Right cardiac atrium (tissue), 5 donors: ENCODE data around the gene LDLRAD2. TPM values are rescaled to one million over a fixed set of nuclear protein-coding genes. Genes with fewer than 3 reads are reported as not detected.

Experiments used
- ATAC-seq, 2 donors: fragments of 200-7000 bp; cut with Tn5 transposase; one replicate each; pipeline versions ENCODE4 v1.8.0 to v1.9.1; 2020; ENCODE audit warnings: moderate library complexity in 2 of 2, mild to moderate bottlenecking in 1 of 2
- DNase-seq, 3 donors: peaks; one replicate each; pipeline ENCODE4 v3.0.0-alpha.2; 2020
- H3K27ac ChIP-seq: one replicate; pipeline ENCODE4 v1.5.1; 2013; ENCODE audit warnings: mild to moderate bottlenecking, low read length, control low read depth, moderate library complexity
- H3K27me3 ChIP-seq: one replicate; pipeline ENCODE4 v1.6.1; 2013; ENCODE audit not compliant: control insufficient read depth, insufficient read depth
- H3K4me1 ChIP-seq: one replicate; pipeline ENCODE4 v1.6.1; 2013; ENCODE audit warnings: low read length; ENCODE audit not compliant: control insufficient read depth, insufficient read depth
- H3K4me3 ChIP-seq: one replicate; pipeline ENCODE4 v1.5.1; 2013; ENCODE audit warnings: low read length, control low read depth
- H3K9me3 ChIP-seq: one replicate; pipeline ENCODE4 v1.6.1; 2013; ENCODE audit warnings: low read length; ENCODE audit not compliant: control insufficient read depth
- WGBS: extraction: QIAGEN DNeasy Blood & Tissue Kit; methylation state at CpG from one replicate; pipeline ENCODE4 v1.1.7; 2013; 5-methylcytosine and 5-hydroxymethylcytosine counted together
- intact Hi-C, 4 donors: fragments of 100-400 bp; cut with DNase I; formaldehyde crosslinking; loops; one replicate each; pipeline versions ENCODE4 v1.11.0 to v1.14.0; 2022 to 2023
- polyA plus RNA-seq: library from polyadenylated mRNA; stranded (reverse); fragments of 200-250 nt; gene quantifications from one replicate; pipeline ENCODE4 v1.2.3, GENCODE V29; 2013
- total RNA-seq, 4 donors: library from RNA; stranded (reverse); fragmentation: NEBNext Ultra II Directional; extraction: Animal tissue kit (Norgen Biotek cat#: 25700); gene quantifications; one replicate each; pipeline ENCODE4 v1.2.1, GENCODE V29; 2021
- donor health status: healthy with polysubstance abuse.
- donor health status: DM: no; HTN: yes; CAD: no.
- donor health status: DM: no; HTN: no; CAD: no.
- donor health status: DM: no; HTN: yes; CAD: no; lungs with severe emphysema.
- donor health status: DM: yes; HTN: yes; CAD: no.

LDLRAD2 gene
- total and polyA plus RNA-seq, 5 donors = 0.06 to 4.7 (median 0.23) TPM; not detected in 2

DNA sequence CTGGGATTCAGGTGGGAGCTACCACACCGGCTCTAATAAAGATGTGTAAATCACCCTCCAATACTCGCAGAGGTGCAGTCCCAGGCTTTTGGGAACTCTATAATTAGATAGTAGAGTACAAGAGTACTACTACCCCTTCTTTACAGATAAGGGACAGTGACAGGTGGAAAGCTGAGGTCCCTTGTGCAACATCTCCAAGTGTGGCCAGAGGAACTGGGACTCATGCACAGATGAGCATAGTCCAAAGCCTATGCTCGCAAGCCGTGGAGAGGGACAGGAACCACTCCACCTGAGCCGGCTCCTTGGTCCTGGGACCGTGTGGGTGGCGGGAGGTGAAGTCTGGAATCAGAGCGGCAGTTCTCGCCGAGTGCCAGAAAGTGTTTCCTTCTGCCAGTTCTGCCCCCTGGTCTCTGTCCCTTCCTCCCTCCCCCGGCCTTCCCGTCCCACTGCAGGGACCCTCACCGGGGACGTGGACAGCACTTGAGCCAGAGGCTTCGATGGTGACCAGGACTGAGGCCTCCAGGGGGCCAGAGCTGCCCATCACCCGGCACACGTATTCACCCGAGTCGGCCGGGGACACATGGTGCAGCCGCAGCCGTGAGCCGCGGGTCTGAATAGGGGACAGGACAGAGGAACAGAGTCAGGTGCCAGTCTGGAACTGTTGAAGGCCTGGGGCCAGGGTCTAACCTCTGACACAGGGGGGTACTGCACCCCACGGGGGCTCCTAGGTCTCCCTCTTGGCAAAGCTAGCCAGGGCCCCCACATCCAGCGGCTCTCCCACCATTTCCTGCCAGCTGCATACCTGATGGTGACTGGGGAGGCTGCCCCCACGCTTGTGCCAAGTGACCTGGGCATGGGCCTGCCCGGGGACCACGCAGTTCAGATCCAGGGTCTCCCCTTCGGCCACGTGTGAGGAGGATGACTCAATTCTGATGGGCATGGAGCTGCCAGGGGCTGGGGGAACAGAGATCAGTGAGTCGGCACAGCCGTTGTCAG, 33.9 kb downstream of the LDLRAD2 start:
- no peaks in the 10 kb centered on the region for H3K27me3 ChIP-seq
- DNase-seq (peak in 1 of 3 donors; percentile 58), ATAC-seq (peak in 1 of 2 donors; percentile 1)
- WGBS = 88% methylated on average over 33 of the region's 33 CpGs
- intact Hi-C loops = no loop called here
- no peak overlapping the region for H3K4me3 ChIP-seq
- H3K27ac ChIP-seq = no peak overlapping the region
- no peaks in the 10 kb centered on the region for H3K4me1 ChIP-seq
- H3K9me3 ChIP-seq = no peaks in the 10 kb centered on the region

DNA sequence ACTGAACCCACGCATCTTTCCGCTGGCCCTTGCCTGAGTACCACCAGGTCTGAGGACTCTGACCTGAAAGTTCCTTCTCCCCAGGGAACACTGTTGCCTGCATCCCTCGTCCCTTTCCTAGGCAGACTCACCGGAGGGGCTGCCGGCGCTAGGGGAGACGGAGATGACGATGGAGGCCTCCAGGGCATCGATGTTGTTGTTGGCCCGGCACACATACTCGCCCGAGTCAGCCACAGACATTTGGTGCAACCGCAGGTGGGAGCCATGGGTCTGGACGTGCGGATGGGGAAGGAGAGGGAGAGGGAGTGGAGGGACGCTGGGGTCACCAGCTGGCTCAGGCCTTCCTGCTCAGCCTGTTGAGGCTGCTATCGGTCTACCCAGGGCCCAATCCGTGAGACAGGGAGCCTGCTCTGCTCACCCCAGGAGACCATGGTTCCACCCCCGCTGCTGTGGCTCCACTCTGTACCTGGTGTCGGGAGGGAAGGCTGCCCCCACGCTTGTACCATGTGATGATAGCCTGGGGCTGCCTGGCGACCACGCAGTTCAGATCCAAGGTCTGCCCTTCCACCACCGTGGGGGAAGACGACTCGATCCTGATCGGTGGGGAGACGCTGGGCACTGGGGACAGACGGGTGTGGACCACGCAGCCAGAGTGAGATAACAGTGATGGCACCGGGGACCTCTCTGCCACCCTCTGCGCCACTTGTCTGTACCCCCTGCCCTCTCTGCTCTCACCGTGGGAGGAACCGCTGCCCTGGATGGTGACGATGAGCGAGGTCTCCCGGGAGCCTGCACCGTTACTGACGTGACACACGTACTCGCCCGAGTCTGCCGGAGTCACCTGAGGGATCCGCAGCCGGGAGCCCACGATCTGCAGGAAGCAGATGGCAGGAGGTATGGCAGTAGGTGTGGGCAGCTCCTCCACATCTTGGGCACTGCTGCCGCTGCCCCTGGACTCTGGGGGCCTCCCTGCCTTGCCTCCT, 35.4 kb downstream of the LDLRAD2 start:
- DNase-seq (peak in 1 of 3 donors; percentile 44), ATAC-seq (peak in 1 of 2 donors; percentile 1)
- Histone ChIP-seq H3K27me3 (no peaks in the 10 kb centered on the region), H3K27ac (no peak overlapping the region), H3K4me3 (no peak overlapping the region), H3K4me1 (no peaks in the 10 kb centered on the region), H3K9me3 (no peaks in the 10 kb centered on the region)
- intact Hi-C loops = no loop called here
- 83% methylated on average over 47 of the region's 47 CpGs for WGBS

DNA sequence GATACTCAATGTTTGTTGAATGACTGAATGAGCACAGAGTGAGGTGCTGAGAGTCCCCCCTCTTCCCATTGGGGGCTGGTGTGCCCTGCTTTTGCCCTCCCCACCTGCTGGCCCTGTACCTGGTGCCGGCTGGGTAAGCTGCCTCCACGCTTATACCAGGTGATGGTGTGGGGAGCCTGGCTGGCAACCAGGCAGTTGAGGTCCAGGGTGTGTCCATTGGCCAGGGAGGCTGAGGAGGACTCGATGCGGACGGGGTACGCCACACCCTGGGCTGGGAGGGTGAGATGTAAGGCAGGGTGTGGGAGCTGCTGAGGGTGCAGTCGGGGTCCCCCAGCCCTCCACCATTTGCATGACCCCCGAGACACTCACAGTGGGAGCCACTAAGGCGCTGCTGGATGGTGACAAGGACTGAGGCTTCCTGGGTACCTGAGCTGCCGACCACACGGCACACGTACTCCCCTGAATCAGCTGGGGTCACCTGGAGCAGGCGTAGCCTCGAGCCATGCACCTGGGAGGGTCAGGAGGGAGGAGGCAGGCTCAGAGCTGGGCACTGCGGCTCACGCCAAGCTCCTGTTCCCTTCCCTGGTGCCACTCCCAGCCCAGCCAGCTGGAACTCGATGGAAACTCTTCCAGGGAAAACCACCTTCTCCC, 36.6 kb downstream of the LDLRAD2 start:
- H3K27me3 ChIP-seq = no peaks in the 10 kb centered on the region
- ATAC-seq (peak in 1 of 2 donors; percentile 4), DNase-seq (peak in 1 of 3 donors; percentile 31)
- no peaks in the 10 kb centered on the region for H3K9me3 ChIP-seq
- H3K4me3 ChIP-seq = no peak overlapping the region
- no peak overlapping the region for H3K27ac ChIP-seq
- no peaks in the 10 kb centered on the region for H3K4me1 ChIP-seq
- intact Hi-C loops = no loop called here
- 93% methylated on average over 17 of the region's 17 CpGs for WGBS

DNA sequence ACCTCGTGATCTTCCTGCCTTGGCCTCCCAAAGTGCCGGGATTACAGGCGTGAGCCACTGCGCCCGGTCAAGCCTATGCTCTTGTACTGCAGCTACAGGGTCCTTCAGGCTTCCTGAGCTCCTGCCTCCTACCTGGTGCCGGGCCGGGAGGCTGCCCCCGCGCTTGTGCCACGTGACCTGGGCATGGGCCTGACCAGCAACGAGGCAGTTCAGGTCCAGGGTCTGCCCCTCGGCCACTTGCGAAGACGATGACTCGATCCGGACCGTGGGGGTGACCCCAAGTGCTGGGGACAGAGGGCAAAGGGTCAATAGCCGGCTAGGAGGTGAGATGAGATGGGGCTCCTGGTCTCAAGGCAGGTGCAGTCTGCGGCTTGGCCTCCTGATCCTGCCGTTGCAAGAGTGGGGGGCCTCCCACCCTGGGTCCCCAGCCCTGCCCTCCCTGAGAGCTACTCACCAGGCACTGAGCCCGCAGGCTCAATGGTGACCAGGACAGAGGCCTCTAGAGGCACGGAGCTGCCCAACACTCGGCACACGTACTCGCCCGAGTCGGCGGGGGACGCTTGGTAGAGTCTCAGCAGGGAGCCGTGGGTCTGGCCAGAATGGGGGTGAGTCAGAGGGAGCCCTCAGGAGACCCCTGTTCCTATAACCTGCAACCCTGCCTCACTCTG, 38.0 kb downstream of the LDLRAD2 start:
- 90% methylated on average over 30 of the region's 30 CpGs for WGBS
- no peaks in the 10 kb centered on the region for H3K27me3 ChIP-seq
- H3K9me3 ChIP-seq = no peaks in the 10 kb centered on the region
- no peak overlapping the region for H3K4me3 ChIP-seq
- no peaks in the 10 kb centered on the region for H3K4me1 ChIP-seq
- H3K27ac ChIP-seq = no peak overlapping the region
- no peak for ATAC-seq
- DNase-seq = peak in 1 of 3 donors; percentile 54
- intact Hi-C loops = no loop called here

DNA sequence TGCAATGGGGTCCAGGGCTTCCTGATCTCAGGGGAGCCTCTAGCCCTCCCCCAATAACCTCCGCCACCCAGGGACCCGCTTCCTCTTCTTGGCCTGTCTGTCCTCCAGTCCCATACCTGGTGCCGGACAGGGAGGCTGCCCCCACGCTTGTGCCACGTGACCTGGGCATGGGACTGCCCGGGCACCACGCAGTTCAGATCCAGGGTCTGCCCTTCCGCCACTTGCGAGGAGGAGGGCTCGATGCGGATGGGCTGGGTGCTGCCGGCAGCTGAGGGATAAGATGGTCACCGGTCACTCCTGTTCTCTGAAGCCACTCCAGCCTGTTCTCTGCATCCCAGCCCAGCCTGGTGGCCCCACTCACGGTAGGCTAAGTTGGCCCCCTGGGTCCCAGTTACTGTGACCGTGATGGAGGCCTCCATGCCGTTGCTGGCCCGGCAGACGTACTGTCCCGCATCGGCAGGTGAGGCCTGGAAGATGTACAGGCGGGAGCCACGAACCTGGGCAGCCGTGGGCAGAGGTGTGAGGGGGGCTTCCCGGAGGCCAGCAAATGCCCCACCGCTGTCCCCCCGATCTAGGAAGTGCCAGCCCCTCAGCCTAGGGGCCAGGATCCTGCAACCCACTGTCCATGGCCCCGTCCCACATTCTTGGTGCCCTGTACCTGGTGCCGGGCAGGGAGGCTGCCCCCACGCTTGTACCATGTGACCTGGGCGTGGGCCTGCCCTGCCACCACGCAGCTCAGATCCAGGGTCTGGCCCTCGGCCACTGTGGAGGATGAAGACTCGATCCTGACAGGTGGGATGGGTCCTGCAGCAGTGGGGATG, 39.6 kb downstream of the LDLRAD2 start:
- H3K9me3 ChIP-seq = no peaks in the 10 kb centered on the region
- no peaks in the 10 kb centered on the region for H3K4me1 ChIP-seq
- intact Hi-C loops = no loop called here
- WGBS = 91% methylated on average over 33 of the region's 33 CpGs
- no peaks in the 10 kb centered on the region for H3K27me3 ChIP-seq
- H3K27ac ChIP-seq = no peak overlapping the region
- no peak overlapping the region for H3K4me3 ChIP-seq
- ATAC-seq (no peak), DNase-seq (peak in 1 of 3 donors; percentile 57)

DNA sequence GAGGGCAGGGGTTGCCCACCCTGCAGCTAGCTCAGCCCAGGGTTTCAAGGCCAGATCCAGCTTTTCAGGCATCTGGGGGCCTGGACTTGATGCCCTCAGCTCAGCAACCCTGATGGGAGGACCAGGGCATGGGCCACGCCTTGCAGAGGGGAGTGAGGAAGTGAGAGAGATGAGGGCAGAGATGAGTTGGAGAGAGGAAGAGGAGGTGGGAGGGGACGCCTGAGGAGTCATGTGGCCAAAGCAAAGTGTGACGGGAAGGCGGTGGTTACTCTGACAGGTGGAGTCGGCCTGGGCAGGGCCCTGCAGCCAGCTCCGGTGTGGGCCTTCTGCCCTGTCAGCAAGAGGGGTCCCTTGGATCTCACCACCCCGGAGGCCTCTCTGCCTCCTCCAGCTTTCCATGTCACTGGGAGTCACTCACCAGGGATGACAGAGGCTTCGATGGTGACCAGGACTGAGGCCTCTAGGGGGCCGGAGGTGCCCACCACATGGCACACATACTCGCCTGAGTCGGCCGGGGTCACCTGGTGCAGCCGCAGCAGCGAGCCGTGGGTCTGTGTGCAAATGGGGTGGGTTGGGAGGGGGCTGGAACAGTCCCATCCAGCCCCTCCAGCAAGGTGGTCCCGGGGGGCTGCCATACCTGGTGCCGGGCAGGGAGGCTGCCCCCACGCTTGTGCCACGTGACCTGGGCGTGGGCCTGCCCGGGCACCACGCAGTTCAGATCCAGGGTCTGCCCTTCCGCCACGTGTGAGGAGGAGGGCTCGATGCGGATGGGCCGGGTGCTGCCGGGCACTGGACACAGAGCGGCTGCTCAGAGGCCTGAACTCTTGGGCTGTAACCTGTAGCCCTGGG, 40.4 kb downstream of the LDLRAD2 start:
- Histone ChIP-seq H3K27ac (no peak overlapping the region), H3K4me3 (no peak overlapping the region), H3K27me3 (no peaks in the 10 kb centered on the region), H3K4me1 (no peaks in the 10 kb centered on the region), H3K9me3 (no peaks in the 10 kb centered on the region)
- intact Hi-C loops = no loop called here
- 89% methylated on average over 29 of the region's 29 CpGs for WGBS
- ATAC-seq = no peak
- peak in 1 of 3 donors; percentile 33 for DNase-seq

DNA sequence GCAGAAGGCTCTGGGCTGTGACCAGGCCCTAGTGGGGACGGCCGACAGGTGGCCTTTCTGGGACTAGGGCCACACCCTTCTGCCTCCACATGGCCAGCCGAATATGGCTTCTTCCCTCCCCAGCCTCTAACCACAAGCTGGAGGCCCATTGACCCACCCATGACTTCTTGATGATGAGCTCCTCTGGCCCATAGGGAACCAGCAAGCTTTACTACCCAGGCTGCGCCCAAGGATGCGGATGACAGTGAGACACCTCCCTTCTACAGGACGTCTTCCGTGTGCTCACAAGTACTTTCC, 41.0 kb downstream of the LDLRAD2 start:
- H3K27ac ChIP-seq = no peak overlapping the region
- 84% methylated on average over 7 of the region's 7 CpGs for WGBS

DNA sequence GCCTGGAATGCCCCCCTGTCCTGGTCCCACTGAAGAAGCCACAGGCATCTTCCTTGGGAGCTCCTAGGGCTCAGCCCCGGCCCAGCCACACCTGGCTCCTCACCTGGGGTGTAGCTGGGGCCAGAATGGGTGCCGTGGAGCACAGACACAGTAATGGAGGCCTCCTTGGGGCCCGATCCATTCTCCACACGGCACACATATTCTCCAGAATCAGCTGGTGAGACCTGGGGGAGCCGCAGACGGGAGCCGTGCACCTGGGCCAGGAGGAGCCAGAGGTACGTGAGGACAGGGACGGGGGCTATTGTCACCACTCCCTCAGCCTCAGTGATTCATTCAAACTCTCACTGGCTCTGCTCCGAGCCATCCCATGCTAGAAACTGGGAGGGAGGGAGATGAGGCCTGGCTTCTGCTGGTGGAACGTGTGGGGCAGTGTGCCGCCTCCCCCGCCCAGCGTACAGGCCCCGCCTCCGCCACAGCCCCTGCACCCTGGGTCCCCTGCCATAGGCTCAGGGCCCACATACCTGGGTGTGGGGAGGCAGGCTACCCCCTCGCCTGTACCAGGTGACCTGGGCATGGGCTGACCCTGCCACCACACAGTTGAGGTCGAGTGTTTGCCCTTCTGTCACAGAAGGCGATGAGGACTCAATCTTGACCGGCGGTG, 42.2 kb downstream of the LDLRAD2 start:
- WGBS = 89% methylated on average over 21 of the region's 21 CpGs
- peak in 1 of 2 donors; percentile 4 for ATAC-seq
- intact Hi-C loops = no loop called here
- peak in 1 of 3 donors; percentile 36 for DNase-seq
- no peak overlapping the region for H3K27ac ChIP-seq
- no peak overlapping the region for H3K4me3 ChIP-seq
- no peaks in the 10 kb centered on the region for H3K4me1 ChIP-seq
- H3K9me3 ChIP-seq = no peaks in the 10 kb centered on the region
- no peaks in the 10 kb centered on the region for H3K27me3 ChIP-seq

More for the DNA sequence above, 41.0 kb downstream of the LDLRAD2 start:
- peak in 1 of 3 donors; percentile 19 for DNase-seq
- no peaks in the 10 kb centered on the region for H3K4me1 ChIP-seq
- no peaks in the 10 kb centered on the region for H3K27me3 ChIP-seq
- H3K4me3 ChIP-seq = no peak overlapping the region
- no peaks in the 10 kb centered on the region for H3K9me3 ChIP-seq
- ATAC-seq = no peak
- intact Hi-C loops = no loop called here

DNA sequence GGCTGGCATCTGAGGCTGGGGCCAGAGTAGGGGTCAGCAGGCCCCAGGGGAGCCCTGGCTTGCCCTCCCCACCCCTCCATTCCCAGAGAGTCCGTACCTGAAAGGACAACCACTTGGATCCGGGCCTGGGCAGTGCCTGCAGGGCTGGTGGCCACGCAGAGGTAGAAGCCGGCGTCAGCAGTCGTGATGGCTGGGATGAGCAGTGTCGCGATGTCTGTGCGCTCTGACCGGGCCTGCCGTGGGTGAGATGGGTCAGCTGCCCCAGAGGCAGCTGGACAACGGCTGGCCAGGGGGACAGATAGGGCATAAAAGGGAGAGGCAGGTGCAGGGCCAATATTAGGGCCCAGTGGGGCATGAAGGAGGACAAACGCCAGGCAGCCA, 42.7 kb downstream of the LDLRAD2 start:
- no peak overlapping the region for H3K27ac ChIP-seq
- no peak overlapping the region for H3K4me3 ChIP-seq
- H3K27me3 ChIP-seq = no peaks in the 10 kb centered on the region
- peak in 1 of 3 donors; percentile 50 for DNase-seq
- H3K9me3 ChIP-seq = no peaks in the 10 kb centered on the region
- no peak for ATAC-seq
- H3K4me1 ChIP-seq = no peaks in the 10 kb centered on the region
- intact Hi-C loops = no loop called here
- WGBS = 89% methylated on average over 13 of the region's 13 CpGs
